Fibroblast of mammary gland (primary cell): ENCODE results near the gene DRAP1.

Experiments
- DNase-seq: peaks from one replicate; pipeline ENCODE4 v3.0.0-alpha.2; 2010; ENCODE audit warnings: low read depth
- H3K4me3 ChIP-seq: 2 replicates; pipeline ENCODE4 v1.5.1; 2011; ENCODE audit warnings: low read depth, mild to moderate bottlenecking, low read length, moderate library complexity; ENCODE audit not compliant: control insufficient read depth
- CTCF ChIP-seq: conservative IDR thresholded peaks from 2 replicates; pipeline ENCODE4 v1.5.1; 2011; ENCODE audit warnings: low read depth, low read length, inconsistent platforms; ENCODE audit not compliant: control insufficient read depth, insufficient read depth

DRAP1 gene

DNA sequence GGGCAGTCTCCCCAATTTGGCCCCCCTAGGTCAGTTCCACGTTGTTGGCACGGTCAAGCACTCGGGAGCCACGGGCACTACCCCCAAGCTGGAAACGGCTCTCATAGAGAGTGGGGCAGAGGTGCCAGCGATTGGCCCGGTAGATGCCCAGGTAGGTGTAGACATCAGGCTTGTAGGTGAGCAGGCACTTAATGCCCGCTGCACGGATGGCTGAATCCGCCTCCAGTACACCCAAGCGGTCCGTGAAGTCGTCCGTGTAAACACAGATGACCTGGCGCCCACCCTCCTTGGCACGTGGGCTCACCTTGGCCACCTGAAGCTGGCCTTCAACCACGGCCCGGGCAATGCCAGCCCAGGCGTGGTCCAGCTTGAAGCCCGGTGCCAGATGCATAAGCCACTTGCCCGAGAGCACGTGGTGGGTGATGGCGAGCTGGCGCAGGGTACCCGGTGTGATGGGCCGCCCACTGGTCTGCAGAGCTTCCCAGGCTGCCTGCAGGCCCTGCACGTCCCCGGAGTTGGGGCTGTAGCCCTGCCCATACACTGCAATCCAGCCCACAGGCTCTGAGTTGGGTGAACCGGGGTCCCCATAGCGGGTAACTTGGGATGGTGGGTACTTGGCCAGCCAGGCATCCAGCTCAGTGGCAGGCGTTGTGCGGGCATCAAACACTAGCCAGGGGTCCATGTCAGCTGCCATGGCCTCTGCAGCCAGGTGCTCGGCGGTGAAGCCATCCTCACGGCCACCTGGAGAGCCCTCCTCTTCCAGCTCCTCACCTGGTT is 1.6 kb upstream of the DRAP1 start:
- TF ChIP-seq CTCF, result no peak
- no peak for DNase-seq
- peak overlapping the region; percentile 85 for H3K4me3 ChIP-seq

GRCh38 chr11:65918211-65919140 is 750 bp upstream of the DRAP1 start, which contains the start of gene C11orf68:
Gene C11orf68, minus strand, starts transcription at chr11:65919062. Its CDS starts 31 bp downstream, at chr11:65919031.
- H3K4me3 ChIP-seq, result peak within 1 kb of the TSS; percentile 85
- DNase-seq, result no peak

GRCh38 chr11:65919573-65920371 is 546 bp downstream of the DRAP1 start:
- H3K4me3 ChIP-seq, result peak overlapping the region; percentile 74
- no peak for TF ChIP-seq CTCF
- no peak for DNase-seq

More at GRCh38 chr11:65918211-65919140, 750 bp upstream of the DRAP1 start, which contains the start of gene C11orf68:
- TF ChIP-seq CTCF, result no peak

DNA sequence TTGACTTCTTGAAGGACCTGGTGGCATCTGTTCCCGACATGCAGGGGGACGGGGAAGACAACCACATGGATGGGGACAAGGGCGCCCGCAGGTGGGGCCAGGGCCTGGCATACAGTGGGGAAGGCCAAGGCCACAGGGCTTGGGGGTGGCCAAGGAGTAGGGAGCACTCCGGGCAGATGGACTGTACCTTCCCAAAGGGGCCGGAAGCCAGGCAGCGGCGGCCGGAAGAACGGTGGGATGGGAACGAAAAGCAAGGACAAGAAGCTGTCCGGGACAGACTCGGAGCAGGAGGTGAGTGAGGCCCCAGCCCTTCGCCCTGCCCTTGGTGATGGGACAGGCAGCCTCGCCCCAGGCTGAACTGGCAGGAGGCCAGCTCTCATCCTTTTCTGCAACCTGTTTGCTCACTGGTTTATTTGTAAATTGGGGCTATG is 1.2 kb downstream of the DRAP1 start:
- peak overlapping the region; percentile 74 for H3K4me3 ChIP-seq
- TF ChIP-seq CTCF, result no peak
- DNase-seq, result no peak

DNA sequence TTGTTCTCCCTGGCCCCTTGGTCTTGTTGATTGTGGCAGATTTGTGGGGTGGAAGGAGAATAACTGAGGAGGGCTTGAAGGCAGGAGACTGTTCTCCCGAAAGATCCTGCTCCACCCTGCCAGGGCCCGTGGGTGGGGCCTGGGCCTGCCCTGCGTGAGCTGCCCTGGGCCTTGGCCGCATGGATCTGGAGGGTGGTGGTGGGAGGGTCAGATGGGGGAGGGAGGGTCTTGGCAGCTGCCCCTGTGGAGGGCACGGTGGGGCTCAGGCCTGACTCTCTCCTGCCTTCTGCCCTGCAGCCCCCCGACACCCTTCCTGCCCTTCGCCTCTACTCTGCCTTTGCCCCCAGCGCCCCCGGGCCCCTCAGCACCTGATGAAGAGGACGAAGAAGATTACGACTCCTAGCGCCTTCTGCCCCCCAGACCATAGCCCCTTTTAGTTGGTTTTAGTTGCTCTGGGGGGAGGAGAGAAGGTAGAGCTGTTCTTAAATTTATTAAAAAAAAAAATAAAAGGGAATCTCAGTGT is 1.9 kb downstream of the DRAP1 start:
- H3K4me3 ChIP-seq, result peak overlapping the region; percentile 74
- TF ChIP-seq CTCF, result no peak
- DNase-seq, result no peak

DNA sequence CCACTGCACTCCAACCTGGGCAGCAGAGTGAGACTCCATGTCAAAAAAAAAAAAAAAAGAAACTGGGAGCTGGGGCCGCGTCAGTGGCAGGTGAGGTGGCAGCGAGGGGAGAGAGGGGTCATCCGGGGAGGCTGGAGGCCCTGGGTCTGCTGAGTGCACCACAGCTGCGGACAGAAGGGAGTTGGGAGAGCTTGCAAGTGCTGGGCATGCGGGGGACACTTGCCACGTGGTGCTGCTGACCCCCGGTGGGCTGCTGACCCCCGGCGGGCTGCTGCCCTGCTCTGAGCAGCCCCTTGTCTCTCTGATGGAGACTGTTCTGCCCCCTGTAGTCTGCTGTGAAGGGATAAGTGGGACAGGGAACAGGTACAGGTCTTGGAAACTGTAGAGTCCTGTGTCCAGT is 2.6 kb downstream of the DRAP1 start:
- H3K4me3 ChIP-seq, result no peak overlapping the region
- no peak for DNase-seq
- TF ChIP-seq CTCF, result no peak
